Heart left ventricle (tissue), 16 donors: ENCODE results near the gene TKT. TPM values are rescaled to one million over a fixed set of nuclear protein-coding genes. Genes with fewer than 3 reads are reported as not detected.

Experiments used
- ATAC-seq, 4 donors: fragments of 200-7000 bp; cut with Tn5 transposase; one replicate each; pipeline ENCODE4 v1.9.1; 2020 to 2022; ENCODE audit warnings: moderate library complexity in 4 of 4, mild to moderate bottlenecking in 3 of 4, moderate number of reproducible peaks in 1 of 4
- DNase-seq, 5 donors: peaks; one replicate each; pipeline ENCODE4 v3.0.0-alpha.2; 2020
- H3K27ac ChIP-seq, 12 donors: fragments of 200-600 bp; sonication (generic) in 4 of 12; one replicate each; pipeline versions ENCODE4 v1.5.0 to v1.8.0; 2016 to 2022; ENCODE audit warnings: mild to moderate bottlenecking in 2 of 12
- H3K27me3 ChIP-seq, 9 donors: fragments of 200-600 bp; sonication (generic) in 2 of 9; one replicate each; pipeline versions ENCODE4 v1.5.1 to v1.8.0; 2016 to 2022; ENCODE audit warnings: mild to moderate bottlenecking in 3 of 9
- H3K36me3 ChIP-seq, 9 donors: fragments of 200-600 bp; sonication (generic) in 2 of 9; one replicate each; pipeline versions ENCODE4 v1.5.0 to v1.8.0; 2018 to 2022; ENCODE audit warnings: mild to moderate bottlenecking in 2 of 9
- H3K4me1 ChIP-seq, 12 donors: fragments of 200-600 bp; sonication (generic) in 4 of 12; one replicate each; pipeline versions ENCODE4 v1.5.0 to v1.8.0; 2016 to 2022; ENCODE audit warnings: mild to moderate bottlenecking in 3 of 12
- H3K4me3 ChIP-seq, 12 donors: fragments of 200-600 bp; sonication (generic) in 4 of 12; one replicate each; pipeline versions ENCODE4 v1.5.0 to v1.8.0; 2017 to 2022; ENCODE audit warnings: mild to moderate bottlenecking in 9 of 12, moderate library complexity in 4 of 12
- H3K9me3 ChIP-seq, 12 donors: fragments of 200-600 bp; sonication (generic) in 4 of 12; one replicate each; pipeline versions ENCODE4 v1.5.0 to v1.8.0; 2016 to 2022; ENCODE audit warnings: mild to moderate bottlenecking in 1 of 12
- POLR2A ChIP-seq, 2 donors: fragments of 450-650 bp; IDR thresholded peaks; one replicate each; pipeline ENCODE4 v1.6.1; 2017; ENCODE audit warnings: antibody characterized with exemption in 2 of 2, mild to moderate bottlenecking in 2 of 2, moderate library complexity in 2 of 2
- WGBS, 4 donors: extraction: QIAGEN DNeasy Blood & Tissue Kit in 2 of 4; methylation state at CpG; one replicate each; pipeline versions ENCODE4 v1.1.5 to v1.1.7; 2013 to 2018; 5-methylcytosine and 5-hydroxymethylcytosine counted together
- intact Hi-C, 10 donors: fragments of 100-400 bp; cut with DNase I; formaldehyde crosslinking; loops; one replicate each; pipeline versions ENCODE4 v1.11.1 to v1.14.2; 2022
- long read RNA-seq, 3 donors: library from polyadenylated mRNA; unstranded; transcript quantifications; one replicate each; pipeline ENCODE4 v2.0.0, GENCODE V29; 2020 to 2021
- polyA plus RNA-seq, 2 donors: library from polyadenylated mRNA; stranded (reverse); fragments of 200-250 nt; gene quantifications; one replicate each; pipeline ENCODE4 v1.2.3, GENCODE V29; 2013
- total RNA-seq, 9 donors: library from RNA; depleted of rRNA in 2 of 9; stranded (reverse); fragments of >200 nt in 2 of 9; fragmentation: NEBNext Ultra II Directional in 3 of 9; extraction: Animal tissue kit (Norgen Biotek cat#: 25700) in 3 of 9; gene quantifications; one replicate each; pipeline versions ENCODE4 v1.1.0 to v1.2.4, GENCODE V29; 2016 to 2023
- TF ChIP-seq, protein P1 (sequence below), 12 donors: fragments of 200-600 bp; sonication (generic) in 4 of 12; IDR thresholded peaks; one replicate each; pipeline versions ENCODE4 v1.5.0 to v1.8.0; 2018 to 2022; ENCODE audit warnings: antibody characterized with exemption in 12 of 12, mild to moderate bottlenecking in 5 of 12
- donor health status: ischemic (EF 13 %, LVEDD 7.1; RV severe dilation, severe dysfunction).
- donor health status: healthy with polysubstance abuse.
- donor health status: DM: no; HTN: yes; CAD: no.
- donor health status: DM: no; HTN: no; CAD: no.
- donor health status: ischemic (EF 25% LVEDD 6.9; RV normal size, moderate dysfunction).
- donor health status: ischemic (EF 25% LVEDD 5.7; RV mildly dilated, moderate dysfunction).
- donor health status: healthy.
- donor health status: DM: yes; HTN: yes; CAD: no.
- donor health status: ischemic (EF 35%, LVEDD 5.7; RV mildly dilated, moderate dysfunction).
- donor health status: nonischemic (EF 11% LVEDD 7.7; RV severe dilation, severe dysfunction).
- donor health status: DM: yes; HTN: yes; CAD: no.
- donor health status: PGD.
- donor health status: ischemic (EF 29% LVEDD 5.4; RV normal size, mild dysfunction).
- donor health status: nonischemic (EF 23%, LVEDD 6.1; RV moderate dilation, normal function).

TKT gene, protein sequence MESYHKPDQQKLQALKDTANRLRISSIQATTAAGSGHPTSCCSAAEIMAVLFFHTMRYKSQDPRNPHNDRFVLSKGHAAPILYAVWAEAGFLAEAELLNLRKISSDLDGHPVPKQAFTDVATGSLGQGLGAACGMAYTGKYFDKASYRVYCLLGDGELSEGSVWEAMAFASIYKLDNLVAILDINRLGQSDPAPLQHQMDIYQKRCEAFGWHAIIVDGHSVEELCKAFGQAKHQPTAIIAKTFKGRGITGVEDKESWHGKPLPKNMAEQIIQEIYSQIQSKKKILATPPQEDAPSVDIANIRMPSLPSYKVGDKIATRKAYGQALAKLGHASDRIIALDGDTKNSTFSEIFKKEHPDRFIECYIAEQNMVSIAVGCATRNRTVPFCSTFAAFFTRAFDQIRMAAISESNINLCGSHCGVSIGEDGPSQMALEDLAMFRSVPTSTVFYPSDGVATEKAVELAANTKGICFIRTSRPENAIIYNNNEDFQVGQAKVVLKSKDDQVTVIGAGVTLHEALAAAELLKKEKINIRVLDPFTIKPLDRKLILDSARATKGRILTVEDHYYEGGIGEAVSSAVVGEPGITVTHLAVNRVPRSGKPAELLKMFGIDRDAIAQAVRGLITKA
- total RNA-seq, result 100 to 1,000 TPM in 1 of 9 donors, 10 to 100 TPM in 8; 20.6 to 111 (median 36.6) TPM
- 100 to 1,000 TPM in 1 of 2 donors, 10 to 100 TPM in 1; 23.8 to 111 TPM for polyA plus RNA-seq
- long read RNA-seq, donor 1, transcript TKT-208 (14 exons, 3,010 nt), result major isoform, 11 of 31 reads
- long read RNA-seq, donor 1, partial matches to known transcripts, result 5 of 31 reads
- long read RNA-seq, donor 1, other reads (novel, unspliced or antisense), result 13 of 31 reads
- long read RNA-seq, donor 2, transcript TKT-208 (14 exons, 3,010 nt), result major isoform, 77 of 132 reads
- long read RNA-seq, donor 2, partial matches to known transcripts, result 17 of 132 reads
- long read RNA-seq, donor 2, other reads (novel, unspliced or antisense), result 37 of 132 reads
- long read RNA-seq, donor 3, transcript TKT-208 (14 exons, 3,010 nt), result major isoform, 54 of 95 reads
- long read RNA-seq, donor 3, partial matches to known transcripts, result 20 of 95 reads
- long read RNA-seq, donor 3, other reads (novel, unspliced or antisense), result 18 of 95 reads

DNA sequence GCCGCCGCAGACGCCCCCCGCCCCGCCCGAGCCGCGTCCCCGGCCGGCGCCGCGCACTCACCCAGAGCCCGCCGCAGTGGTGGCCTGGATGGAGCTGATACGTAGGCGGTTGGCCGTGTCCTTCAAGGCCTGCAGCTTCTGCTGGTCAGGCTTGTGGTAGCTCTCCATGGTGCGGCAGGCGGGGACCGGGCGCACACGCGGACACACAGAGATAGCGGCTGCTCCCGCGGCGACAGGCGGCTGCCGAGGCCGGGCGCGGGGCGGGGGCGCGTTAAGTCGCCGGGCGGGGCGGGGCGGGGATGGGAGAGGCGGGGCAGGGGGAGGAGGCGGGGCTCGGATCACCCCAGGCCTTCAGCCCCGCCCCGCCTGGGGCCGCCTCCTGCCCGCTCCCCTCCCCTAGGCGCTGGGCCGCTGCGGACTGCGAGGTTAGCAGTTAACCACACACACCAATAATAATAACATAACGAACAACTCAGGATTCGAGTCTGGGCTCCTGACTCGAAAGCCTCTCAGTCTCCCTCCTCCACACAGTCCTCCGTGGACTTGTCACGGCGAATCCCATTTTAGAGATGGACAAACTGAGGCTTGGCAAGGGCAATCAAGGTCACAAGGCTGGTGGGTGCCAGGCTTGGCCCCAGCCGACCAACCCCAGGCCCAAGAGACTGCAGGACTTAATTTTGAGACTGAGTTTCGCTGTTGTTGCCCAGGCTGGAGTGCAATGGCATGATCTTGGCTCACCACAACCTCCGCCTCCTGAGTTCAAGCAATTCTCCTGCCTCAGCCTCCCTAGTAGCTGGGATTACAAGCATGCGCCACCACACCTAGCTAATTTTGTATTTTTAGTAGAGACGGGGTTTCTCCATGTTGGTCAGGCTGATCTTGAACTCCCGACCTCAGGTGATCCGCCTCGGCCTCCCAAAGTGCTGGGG is at the start of gene TKT:
Gene TKT, minus strand, starts transcription at position 248 of the 929 bp plus-strand sequence. Its CDS starts 80 bp downstream, at position 168.
- H3K4me3 ChIP-seq, result peak within 1 kb of the TSS; percentile 74 to 95 (median 90)
- ATAC-seq (peak; percentile 52 to 87 (median 84)), DNase-seq (peak; percentile 89 to 95 (median 90))
- no peaks in the 10 kb centered on the region for H3K36me3 ChIP-seq
- peak in 1 of 2 donors; percentile 74 for TF ChIP-seq POLR2A (IDR thresholded peaks at IDR 0.05)
- TF ChIP-seq, protein P1, sequence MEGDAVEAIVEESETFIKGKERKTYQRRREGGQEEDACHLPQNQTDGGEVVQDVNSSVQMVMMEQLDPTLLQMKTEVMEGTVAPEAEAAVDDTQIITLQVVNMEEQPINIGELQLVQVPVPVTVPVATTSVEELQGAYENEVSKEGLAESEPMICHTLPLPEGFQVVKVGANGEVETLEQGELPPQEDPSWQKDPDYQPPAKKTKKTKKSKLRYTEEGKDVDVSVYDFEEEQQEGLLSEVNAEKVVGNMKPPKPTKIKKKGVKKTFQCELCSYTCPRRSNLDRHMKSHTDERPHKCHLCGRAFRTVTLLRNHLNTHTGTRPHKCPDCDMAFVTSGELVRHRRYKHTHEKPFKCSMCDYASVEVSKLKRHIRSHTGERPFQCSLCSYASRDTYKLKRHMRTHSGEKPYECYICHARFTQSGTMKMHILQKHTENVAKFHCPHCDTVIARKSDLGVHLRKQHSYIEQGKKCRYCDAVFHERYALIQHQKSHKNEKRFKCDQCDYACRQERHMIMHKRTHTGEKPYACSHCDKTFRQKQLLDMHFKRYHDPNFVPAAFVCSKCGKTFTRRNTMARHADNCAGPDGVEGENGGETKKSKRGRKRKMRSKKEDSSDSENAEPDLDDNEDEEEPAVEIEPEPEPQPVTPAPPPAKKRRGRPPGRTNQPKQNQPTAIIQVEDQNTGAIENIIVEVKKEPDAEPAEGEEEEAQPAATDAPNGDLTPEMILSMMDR (IDR thresholded peaks at IDR 0.05), result no peak
- intact Hi-C loops, result no loop called here
- H3K27ac ChIP-seq, result peak within 1 kb of the TSS; percentile 78 to 97 (median 90)
- H3K9me3 ChIP-seq, result no peaks in the 10 kb centered on the region
- H3K27me3 ChIP-seq, result no peaks in the 10 kb centered on the region
- peaks cover 0 to 58% (median 34%) of the 10 kb centered on the region in 12 donors for H3K4me1 ChIP-seq
- WGBS, 4 donors, result 13 to 43% (median 20%) methylated on average over 18 to 66 of the region's 66 CpGs

DNA sequence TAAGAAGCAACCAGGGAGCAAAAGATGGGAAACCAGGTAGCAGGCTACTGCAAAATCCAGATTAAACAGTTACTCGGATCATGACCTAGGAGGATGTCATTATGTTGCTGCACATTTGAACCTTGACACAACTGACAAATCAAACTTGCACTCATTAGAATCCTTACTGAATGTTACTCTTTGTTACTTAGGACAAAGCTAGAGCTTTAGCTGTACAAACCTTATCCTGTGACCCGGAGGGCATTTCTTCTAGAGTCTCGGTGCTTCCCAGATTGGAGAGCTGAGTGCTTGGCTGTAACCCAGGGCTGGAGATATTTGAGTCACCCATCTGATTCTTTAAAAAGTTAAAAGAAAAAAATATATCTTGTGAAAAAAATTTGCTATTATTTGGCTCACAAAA is 48.1 kb upstream of the TKT start:
- peak in 2 of 4 donors; percentile 46 to 52 for ATAC-seq
- 40 to 54% (median 48%) methylated on average over 3 of the region's 3 CpGs for WGBS, 4 donors
- Histone ChIP-seq H3K4me3 (no peak overlapping the region), H3K27me3 (no peaks in the 10 kb centered on the region), H3K4me1 (peaks cover 0 to 27% (median 7%) of the 10 kb centered on the region in 12 donors), H3K36me3 (peaks cover 0 to 87% (median 73%) of the 10 kb centered on the region in 9 donors), H3K9me3 (no peaks in the 10 kb centered on the region), H3K27ac (peak overlapping the region; percentile 16 to 82 (median 60))
- intact Hi-C loops, result loop anchor here in 1 of 10 donors (2.0 kb wide), 1 partner anchor 411 kb away; no protein-coding TSS in a partner anchor
- TF ChIP-seq POLR2A (IDR thresholded peaks at IDR 0.05), result no peak
- TF ChIP-seq, protein P1 (IDR thresholded peaks at IDR 0.05), result no peak
- no peak for DNase-seq

DNA sequence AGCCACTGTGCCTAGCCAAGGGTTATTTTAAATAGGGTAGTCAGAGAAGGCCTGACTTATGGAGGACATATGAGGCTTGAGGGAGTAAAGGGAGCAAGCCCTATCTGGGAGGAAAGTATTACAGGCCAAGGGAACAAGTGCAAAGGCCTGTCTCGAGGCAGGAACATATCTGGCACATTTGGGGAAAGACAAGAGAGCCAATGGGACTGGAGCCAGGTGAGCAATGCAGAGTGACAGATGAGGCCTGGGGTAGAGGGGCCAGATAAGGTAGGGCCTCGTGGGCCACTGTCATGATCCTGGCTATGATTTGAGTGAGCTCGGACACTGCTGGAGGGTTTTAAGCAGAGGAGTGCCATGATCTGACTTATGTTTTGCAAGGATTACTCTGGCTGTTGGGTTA is 47.7 kb upstream of the TKT start:
- peaks cover 0 to 87% (median 73%) of the 10 kb centered on the region in 9 donors for H3K36me3 ChIP-seq
- H3K9me3 ChIP-seq, result no peaks in the 10 kb centered on the region
- peak; percentile 68 to 93 (median 86) for ATAC-seq
- no peak overlapping the region for H3K4me3 ChIP-seq
- TF ChIP-seq POLR2A (IDR thresholded peaks at IDR 0.05), result no peak
- TF ChIP-seq, protein P1 (IDR thresholded peaks at IDR 0.05), result no peak
- DNase-seq, result peak in 4 of 5 donors; percentile 31 to 67 (median 52)
- intact Hi-C loops, result loop anchor here in 1 of 10 donors (2.0 kb wide), 1 partner anchor 411 kb away; no protein-coding TSS in a partner anchor
- peaks cover 0 to 27% (median 7%) of the 10 kb centered on the region in 12 donors for H3K4me1 ChIP-seq
- no peaks in the 10 kb centered on the region for H3K27me3 ChIP-seq
- H3K27ac ChIP-seq, result peak overlapping the region; percentile 16 to 82 (median 68)
- 47 to 58% (median 49%) methylated on average over 3 of the region's 3 CpGs for WGBS, 4 donors
